IPS-18a (cell line): ENCODE measurements around the gene PAOX.
A peak's percentile ranks its signal among the peaks of the same experiment; 100 is the strongest.

Source experiments
- H3K27ac ChIP-seq: one replicate; pipeline ENCODE4 v1.5.1; 2013; ENCODE audit warnings: low read length
- H3K27me3 ChIP-seq: one replicate; pipeline ENCODE4 v1.6.1; 2013; ENCODE audit warnings: mild to moderate bottlenecking, low read length; ENCODE audit not compliant: control insufficient read depth, insufficient read depth
- H3K36me3 ChIP-seq: one replicate; pipeline ENCODE4 v1.6.1; 2013; ENCODE audit warnings: low read depth, low read length; ENCODE audit not compliant: control insufficient read depth
- H3K4me1 ChIP-seq: one replicate; pipeline ENCODE4 v1.6.1; 2013; ENCODE audit warnings: low read depth, low read length; ENCODE audit not compliant: control insufficient read depth
- H3K4me3 ChIP-seq: one replicate; pipeline ENCODE4 v1.5.1; 2013; ENCODE audit warnings: low read length
- H3K9ac ChIP-seq: one replicate; pipeline ENCODE4 v1.6.1; 2013; ENCODE audit warnings: mild to moderate bottlenecking, low read length, moderate library complexity
- H3K9me3 ChIP-seq: one replicate; pipeline ENCODE4 v1.6.1; 2013; ENCODE audit warnings: low read depth, low read length; ENCODE audit not compliant: control insufficient read depth

Gene PAOX

GRCh38 chr10:133379152-133379800 lies at the start of gene PAOX:
Gene PAOX (plus strand): TSS chr10:133379262. CDS start chr10:133379317, 55 bp downstream.
- H3K27me3 ChIP-seq = peaks cover 52% of the 10 kb centered on the region
- no peak within 1 kb of the TSS for H3K9ac ChIP-seq
- H3K36me3 ChIP-seq = no peaks in the 10 kb centered on the region
- peak within 1 kb of the TSS; percentile 75 for H3K4me3 ChIP-seq
- no peak within 1 kb of the TSS for H3K27ac ChIP-seq
- peaks cover 2% of the 10 kb centered on the region for H3K4me1 ChIP-seq
- H3K9me3 ChIP-seq = no peaks in the 10 kb centered on the region

DNA sequence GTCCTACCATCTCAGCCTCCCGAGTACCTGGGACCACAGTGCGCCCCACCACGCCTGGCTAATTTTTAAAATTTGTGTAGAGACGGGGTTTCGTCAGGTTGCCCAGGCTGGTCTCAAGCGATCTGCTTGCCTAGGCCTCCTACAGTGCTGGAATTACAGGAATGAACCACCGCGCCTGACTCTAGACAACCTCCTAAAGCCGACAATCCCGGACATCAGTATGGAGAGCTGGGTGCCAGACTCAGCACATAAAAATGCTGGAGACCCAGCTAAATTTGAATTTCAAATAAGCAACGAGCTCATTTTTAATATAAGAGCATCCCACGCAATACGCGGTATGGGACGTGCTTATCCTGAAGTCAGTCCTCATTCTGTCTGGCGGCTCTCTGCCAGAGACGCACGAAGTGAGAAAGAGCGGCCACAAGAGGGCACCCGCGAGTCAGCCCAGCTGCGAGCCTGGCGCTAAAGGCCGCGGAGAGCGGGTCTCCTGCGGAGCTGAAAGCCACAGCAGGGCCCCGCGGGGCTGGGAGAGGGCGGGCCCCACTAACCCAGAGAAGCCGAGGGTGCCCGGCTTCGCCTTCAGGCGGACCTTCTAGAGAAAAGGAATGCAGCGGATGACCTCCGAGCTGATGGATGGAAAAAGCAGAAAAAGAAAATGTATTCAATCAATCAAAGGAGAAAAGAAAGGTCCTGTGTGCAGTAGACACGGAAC lies 49.4 kb upstream of the PAOX start:
- no peaks in the 10 kb centered on the region for H3K36me3 ChIP-seq
- H3K9ac ChIP-seq = no peak overlapping the region
- no peak overlapping the region for H3K4me3 ChIP-seq
- peaks cover 96% of the 10 kb centered on the region for H3K27me3 ChIP-seq
- no peaks in the 10 kb centered on the region for H3K4me1 ChIP-seq
- H3K27ac ChIP-seq = no peak overlapping the region
- H3K9me3 ChIP-seq = no peaks in the 10 kb centered on the region

- H3K9ac ChIP-seq = no peak overlapping the region
- no peaks in the 10 kb centered on the region for H3K9me3 ChIP-seq
- H3K4me3 ChIP-seq = no peak overlapping the region
- H3K36me3 ChIP-seq = no peaks in the 10 kb centered on the region
- H3K4me1 ChIP-seq = no peaks in the 10 kb centered on the region
- peaks cover 96% of the 10 kb centered on the region for H3K27me3 ChIP-seq
- no peak overlapping the region for H3K27ac ChIP-seq
Measured at GRCh38 chr10:133332936-133333699, 45.9 kb upstream of the PAOX start.

DNA sequence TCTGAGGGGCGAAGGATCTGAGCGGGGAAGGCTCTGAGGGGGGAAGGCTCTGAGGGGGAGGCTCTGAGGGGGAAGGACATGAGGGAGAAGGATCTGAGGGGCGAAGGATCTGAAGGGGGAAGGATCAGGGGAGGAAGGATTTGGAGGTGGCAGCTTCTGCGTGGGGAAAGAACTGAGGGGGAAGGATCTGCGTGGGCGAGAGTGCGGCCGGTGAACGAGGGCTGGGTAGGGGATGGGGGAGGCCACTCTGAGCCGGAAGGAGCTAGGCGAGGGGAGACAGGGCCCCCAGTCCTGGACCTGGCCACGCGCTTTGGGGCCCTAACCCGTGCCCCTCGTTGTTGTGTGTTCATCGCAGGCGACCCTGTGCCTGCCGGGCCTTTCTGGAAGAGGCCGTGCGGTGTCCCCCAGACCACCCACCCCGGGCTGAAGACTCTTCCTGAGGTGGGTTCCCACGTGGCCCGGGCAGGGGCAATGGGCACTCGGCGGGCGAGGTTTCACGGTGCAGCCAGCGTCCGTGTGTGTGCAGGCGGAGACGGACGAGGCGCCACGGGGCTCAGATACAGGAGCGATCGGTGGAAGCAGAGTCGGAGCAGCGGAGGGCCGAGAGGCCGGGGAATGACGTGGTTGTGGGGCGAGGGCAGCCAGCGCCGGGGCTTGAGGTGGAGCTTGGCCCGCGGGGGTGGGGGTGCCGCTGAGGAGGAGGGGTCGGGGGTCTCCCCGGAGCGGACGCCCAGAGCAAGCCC lies 44.4 kb upstream of the PAOX start:
- Histone ChIP-seq H3K4me1 (no peaks in the 10 kb centered on the region), H3K4me3 (peak overlapping the region; percentile 42), H3K27me3 (peaks cover 85% of the 10 kb centered on the region), H3K9ac (no peak overlapping the region), H3K36me3 (no peaks in the 10 kb centered on the region), H3K9me3 (no peaks in the 10 kb centered on the region), H3K27ac (no peak overlapping the region)

DNA sequence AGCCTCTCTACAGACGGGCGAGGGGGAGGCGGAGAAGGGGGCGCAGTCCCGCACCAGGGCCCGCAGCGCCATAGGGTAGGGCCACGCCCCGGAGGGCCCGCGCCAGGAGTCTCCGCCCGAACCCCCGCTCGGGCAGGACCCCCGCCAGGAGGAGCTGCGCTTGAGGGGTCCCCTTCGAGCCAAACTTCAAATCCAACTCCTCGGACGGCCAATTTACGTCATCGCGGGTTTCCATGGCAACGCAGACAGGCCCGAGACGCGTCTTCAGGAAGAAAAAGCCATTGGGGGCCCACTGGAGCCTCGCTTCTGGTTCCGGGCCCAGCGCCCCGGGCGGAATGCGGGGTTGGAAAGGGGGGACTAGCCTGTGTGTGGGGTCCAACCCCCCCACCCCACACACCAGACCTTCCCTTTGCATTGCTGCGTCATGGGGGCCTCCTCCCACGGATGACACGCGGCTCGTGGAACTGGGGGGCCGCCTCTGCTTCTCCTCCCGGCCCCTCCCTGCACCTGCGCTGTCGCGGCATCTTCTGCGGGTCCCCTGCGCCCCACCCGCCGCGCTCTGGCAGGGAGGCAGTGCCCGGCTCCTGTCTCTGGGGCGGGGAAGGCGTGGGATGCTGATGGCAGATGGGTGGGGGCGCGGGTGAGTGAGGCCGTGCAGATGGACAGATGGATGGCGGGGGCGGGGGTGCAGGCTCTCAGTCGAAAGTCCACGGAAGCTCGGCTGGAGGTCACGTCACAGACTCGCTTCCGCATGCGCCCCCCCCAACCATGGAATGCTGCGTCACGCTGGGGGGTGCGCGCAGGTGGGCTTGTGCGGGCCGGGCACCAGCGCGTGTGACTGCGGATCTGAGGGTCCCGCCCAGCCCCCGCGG lies 43.6 kb upstream of the PAOX start:
- H3K27me3 ChIP-seq = peaks cover 80% of the 10 kb centered on the region
- no peaks in the 10 kb centered on the region for H3K4me1 ChIP-seq
- H3K4me3 ChIP-seq = peak overlapping the region; percentile 42
- no peaks in the 10 kb centered on the region for H3K9me3 ChIP-seq
- H3K27ac ChIP-seq = no peak overlapping the region
- no peak overlapping the region for H3K9ac ChIP-seq
- H3K36me3 ChIP-seq = no peaks in the 10 kb centered on the region

DNA sequence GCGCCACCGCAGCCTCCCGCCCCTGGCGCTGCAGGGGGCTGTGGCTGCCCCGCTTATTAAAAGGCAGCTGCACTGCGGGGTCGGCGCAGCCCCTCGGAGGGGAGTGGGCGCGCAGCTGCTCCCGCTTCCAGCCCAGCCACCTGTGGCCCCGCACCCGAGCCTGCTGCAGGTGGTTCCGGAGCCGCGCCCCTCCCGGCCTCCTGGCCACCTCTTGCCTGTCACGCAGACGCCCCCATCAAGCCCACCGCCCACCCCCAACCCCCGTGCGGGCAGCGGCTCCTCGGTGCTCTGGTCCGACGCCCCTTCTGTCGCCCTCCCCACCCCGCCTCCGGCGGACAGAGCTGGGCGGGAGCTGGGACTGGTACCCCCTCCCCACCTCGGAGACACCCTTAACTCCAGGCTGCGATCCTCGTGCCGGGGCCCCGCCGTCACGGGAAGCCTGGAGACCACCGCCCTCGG lies 42.9 kb upstream of the PAOX start:
- Histone ChIP-seq H3K4me3 (no peak overlapping the region), H3K9me3 (no peaks in the 10 kb centered on the region), H3K9ac (no peak overlapping the region), H3K27me3 (peaks cover 78% of the 10 kb centered on the region), H3K36me3 (no peaks in the 10 kb centered on the region), H3K27ac (no peak overlapping the region), H3K4me1 (no peaks in the 10 kb centered on the region)

DNA sequence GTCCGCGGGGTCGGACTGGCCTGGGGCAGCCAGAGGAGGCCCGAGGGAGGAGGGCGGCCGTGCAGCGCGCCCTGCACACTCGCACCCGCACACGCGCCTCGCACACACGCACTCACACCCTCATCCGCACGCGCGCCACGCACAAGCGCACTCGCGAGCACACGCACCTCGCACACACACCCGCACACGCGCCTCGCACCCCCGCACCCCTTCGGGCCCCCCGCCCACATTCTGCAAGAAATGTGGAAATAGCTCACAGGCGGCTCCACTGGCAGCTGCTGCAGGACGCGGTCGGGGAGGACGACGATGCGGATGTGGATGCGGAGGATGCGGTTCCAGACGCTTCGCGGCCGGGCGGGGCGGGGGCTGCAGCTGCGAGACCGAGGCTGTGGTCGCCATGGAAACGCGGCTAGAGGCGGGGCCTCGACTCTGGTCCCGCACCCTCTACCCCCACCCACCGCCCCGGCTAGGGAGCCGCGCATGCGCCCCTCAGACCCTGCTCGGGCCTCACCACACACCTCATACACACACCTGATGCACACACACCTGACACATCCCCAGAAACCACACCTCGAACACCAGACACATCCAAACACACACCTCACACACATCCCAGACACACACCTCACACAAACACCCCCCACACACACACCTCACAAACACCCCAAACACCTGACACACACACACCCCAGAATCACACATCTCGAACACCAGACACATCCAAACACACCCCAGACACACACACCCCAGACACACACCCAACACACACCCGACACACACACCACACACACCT lies 42.3 kb upstream of the PAOX start, which contains the start of gene CALY:
Gene CALY, minus strand, starts transcription at position 320 of the 793 bp plus-strand sequence. CDS start 7,907 bp downstream, outside the sequence.
- H3K27ac ChIP-seq = no peak within 1 kb of the TSS
- H3K36me3 ChIP-seq = no peaks in the 10 kb centered on the region
- H3K27me3 ChIP-seq = peaks cover 78% of the 10 kb centered on the region
- H3K9ac ChIP-seq = no peak within 1 kb of the TSS
- H3K9me3 ChIP-seq = no peaks in the 10 kb centered on the region
- H3K4me1 ChIP-seq = no peaks in the 10 kb centered on the region
- no peak within 1 kb of the TSS for H3K4me3 ChIP-seq

- H3K27me3 ChIP-seq = peaks cover 74% of the 10 kb centered on the region
- H3K27ac ChIP-seq = no peak overlapping the region
- H3K4me1 ChIP-seq = no peaks in the 10 kb centered on the region
- no peaks in the 10 kb centered on the region for H3K36me3 ChIP-seq
- H3K4me3 ChIP-seq = no peak overlapping the region
- H3K9me3 ChIP-seq = no peaks in the 10 kb centered on the region
- H3K9ac ChIP-seq = no peak overlapping the region
Measured at GRCh38 chr10:133337370-133337725, 41.7 kb upstream of the PAOX start.

GRCh38 chr10:133338080-133339071 lies 40.7 kb upstream of the PAOX start:
- Histone ChIP-seq H3K9ac (no peak overlapping the region), H3K27ac (no peak overlapping the region), H3K27me3 (peaks cover 64% of the 10 kb centered on the region), H3K4me1 (no peaks in the 10 kb centered on the region), H3K4me3 (no peak overlapping the region), H3K9me3 (no peaks in the 10 kb centered on the region), H3K36me3 (no peaks in the 10 kb centered on the region)
